PFSK-1 (cell line): Measurements from ENCODE around the gene TACR1.

ENCODE experiments used
- FOXP2 ChIP-seq: optimal IDR thresholded peaks from 2 replicates; pipeline ENCODE3; 2011; ENCODE audit warnings: borderline replicate concordance, control low read depth, inconsistent platforms; ENCODE audit not compliant: insufficient read depth; ENCODE audit errors: extremely low read length, extremely low read depth
- POLR2AphosphoS5 ChIP-seq: IDR thresholded peaks from 2 replicates; pipeline ENCODE4 v1.6.1; 2012; ENCODE audit warnings: low read depth, mild to moderate bottlenecking, control low read depth, low read length, moderate library complexity
- SIN3A ChIP-seq: IDR thresholded peaks from 2 replicates; pipeline ENCODE4 v1.6.1; 2012; ENCODE audit warnings: mild to moderate bottlenecking, low read length, moderate library complexity, borderline replicate concordance; ENCODE audit not compliant: insufficient read depth
- TAF1 ChIP-seq: IDR thresholded peaks from 2 replicates; pipeline ENCODE4 v1.6.1; 2012; ENCODE audit warnings: low read length, control low read depth, borderline replicate concordance; ENCODE audit not compliant: insufficient read depth
- TF ChIP-seq, protein P1 (sequence below), 2 experiments: IDR thresholded peaks; 2 replicates each; pipeline versions ENCODE4 v1.6.1 to v1.8.0; 2011 to 2012; ENCODE audit warnings: low read depth in 2 of 2, low read length in 2 of 2, control low read depth in 1 of 2, inconsistent platforms in 1 of 2, mild to moderate bottlenecking in 1 of 2, moderate library complexity in 1 of 2; ENCODE audit not compliant: insufficient read depth in 1 of 2

DNA sequence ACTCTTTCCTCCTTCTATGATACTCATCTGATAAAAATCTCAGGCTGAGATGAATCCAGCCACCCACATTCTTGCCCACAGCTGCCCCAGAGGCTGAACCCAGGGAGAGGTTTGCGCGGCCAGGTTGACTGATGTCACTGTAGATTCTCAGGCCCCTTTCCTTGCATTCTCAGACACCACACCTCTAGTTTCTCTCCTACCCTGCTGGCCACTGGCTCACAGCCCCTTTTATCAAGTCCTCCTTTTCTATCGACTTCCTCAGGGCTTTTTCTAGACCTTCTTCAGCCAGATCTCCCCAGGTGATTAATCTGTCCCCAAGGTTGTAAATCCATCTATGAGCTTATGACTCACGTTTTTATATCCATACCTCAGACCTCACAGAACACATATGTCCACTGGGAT lies 99.8 kb downstream of the TACR1 start:
- TF ChIP-seq POLR2AphosphoS5 = no peak
- TF ChIP-seq, protein P1, sequence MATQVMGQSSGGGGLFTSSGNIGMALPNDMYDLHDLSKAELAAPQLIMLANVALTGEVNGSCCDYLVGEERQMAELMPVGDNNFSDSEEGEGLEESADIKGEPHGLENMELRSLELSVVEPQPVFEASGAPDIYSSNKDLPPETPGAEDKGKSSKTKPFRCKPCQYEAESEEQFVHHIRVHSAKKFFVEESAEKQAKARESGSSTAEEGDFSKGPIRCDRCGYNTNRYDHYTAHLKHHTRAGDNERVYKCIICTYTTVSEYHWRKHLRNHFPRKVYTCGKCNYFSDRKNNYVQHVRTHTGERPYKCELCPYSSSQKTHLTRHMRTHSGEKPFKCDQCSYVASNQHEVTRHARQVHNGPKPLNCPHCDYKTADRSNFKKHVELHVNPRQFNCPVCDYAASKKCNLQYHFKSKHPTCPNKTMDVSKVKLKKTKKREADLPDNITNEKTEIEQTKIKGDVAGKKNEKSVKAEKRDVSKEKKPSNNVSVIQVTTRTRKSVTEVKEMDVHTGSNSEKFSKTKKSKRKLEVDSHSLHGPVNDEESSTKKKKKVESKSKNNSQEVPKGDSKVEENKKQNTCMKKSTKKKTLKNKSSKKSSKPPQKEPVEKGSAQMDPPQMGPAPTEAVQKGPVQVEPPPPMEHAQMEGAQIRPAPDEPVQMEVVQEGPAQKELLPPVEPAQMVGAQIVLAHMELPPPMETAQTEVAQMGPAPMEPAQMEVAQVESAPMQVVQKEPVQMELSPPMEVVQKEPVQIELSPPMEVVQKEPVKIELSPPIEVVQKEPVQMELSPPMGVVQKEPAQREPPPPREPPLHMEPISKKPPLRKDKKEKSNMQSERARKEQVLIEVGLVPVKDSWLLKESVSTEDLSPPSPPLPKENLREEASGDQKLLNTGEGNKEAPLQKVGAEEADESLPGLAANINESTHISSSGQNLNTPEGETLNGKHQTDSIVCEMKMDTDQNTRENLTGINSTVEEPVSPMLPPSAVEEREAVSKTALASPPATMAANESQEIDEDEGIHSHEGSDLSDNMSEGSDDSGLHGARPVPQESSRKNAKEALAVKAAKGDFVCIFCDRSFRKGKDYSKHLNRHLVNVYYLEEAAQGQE (IDR thresholded peaks at IDR 0.05; ENCODE audit: insufficient read depth in 1 of 2, low read depth in 2 of 2, low read length in 2 of 2) = no peak
- no peak for TF ChIP-seq TAF1
- no peak for TF ChIP-seq SIN3A
- no peak for TF ChIP-seq FOXP2
